Esophagus muscularis mucosa (tissue), 3 donors: ENCODE data around the gene SOD3.

ENCODE experiments used
- POLR2A ChIP-seq: fragments of 450-650 bp; IDR thresholded peaks from one replicate; pipeline ENCODE4 v1.6.1; 2017; ENCODE audit warnings: antibody characterized with exemption, moderate library complexity, mild to moderate bottlenecking, low read depth
- TF ChIP-seq, protein P1 (sequence below), 3 experiments: fragments of 200-600 bp in 2 of 3; fragments of 450-650 bp in 1 of 3; sonication (generic) in 2 of 3; IDR thresholded peaks; one replicate each; pipeline ENCODE4 v1.5.1; 2017 to 2019; ENCODE audit warnings: antibody characterized with exemption in 3 of 3, mild to moderate bottlenecking in 2 of 3, moderate library complexity in 1 of 3

DNA sequence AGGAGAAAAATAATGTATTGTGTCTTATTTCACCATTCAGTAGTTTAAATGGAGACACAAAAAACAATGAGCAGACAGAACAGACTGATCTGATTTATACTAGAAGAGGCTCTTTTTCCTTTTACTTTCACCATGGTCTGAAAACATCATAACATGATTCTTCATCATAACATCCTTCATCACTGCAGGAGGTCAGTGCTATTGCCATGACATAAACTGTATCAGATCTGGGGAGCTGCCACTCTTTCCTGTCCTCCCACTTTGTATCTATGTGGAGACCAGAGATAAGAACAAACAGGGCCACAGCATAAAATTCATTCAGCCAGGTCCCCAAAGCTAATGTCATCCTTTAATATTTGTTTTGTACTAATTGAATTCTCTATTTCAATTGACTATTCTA, 25.2 kb downstream of the SOD3 start:
- TF ChIP-seq POLR2A: no peak
- TF ChIP-seq, protein P1, sequence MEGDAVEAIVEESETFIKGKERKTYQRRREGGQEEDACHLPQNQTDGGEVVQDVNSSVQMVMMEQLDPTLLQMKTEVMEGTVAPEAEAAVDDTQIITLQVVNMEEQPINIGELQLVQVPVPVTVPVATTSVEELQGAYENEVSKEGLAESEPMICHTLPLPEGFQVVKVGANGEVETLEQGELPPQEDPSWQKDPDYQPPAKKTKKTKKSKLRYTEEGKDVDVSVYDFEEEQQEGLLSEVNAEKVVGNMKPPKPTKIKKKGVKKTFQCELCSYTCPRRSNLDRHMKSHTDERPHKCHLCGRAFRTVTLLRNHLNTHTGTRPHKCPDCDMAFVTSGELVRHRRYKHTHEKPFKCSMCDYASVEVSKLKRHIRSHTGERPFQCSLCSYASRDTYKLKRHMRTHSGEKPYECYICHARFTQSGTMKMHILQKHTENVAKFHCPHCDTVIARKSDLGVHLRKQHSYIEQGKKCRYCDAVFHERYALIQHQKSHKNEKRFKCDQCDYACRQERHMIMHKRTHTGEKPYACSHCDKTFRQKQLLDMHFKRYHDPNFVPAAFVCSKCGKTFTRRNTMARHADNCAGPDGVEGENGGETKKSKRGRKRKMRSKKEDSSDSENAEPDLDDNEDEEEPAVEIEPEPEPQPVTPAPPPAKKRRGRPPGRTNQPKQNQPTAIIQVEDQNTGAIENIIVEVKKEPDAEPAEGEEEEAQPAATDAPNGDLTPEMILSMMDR (IDR thresholded peaks at IDR 0.05): no peak
